Keratinocyte (primary cell): ENCODE results near the gene ABHD15. TPM values are rescaled to one million over a fixed set of nuclear protein-coding genes. Genes with fewer than 3 reads are reported as not detected.

Experiments used
- DNase-seq: peaks from one replicate; pipeline ENCODE4 v3.0.0-alpha.2; 2011; ENCODE audit warnings: low read depth, missing footprints, low spot score
- FAIRE-seq: peaks from 2 replicates; lab custom pipeline; 2011; peaks lifted over from hg19 to GRCh38; lab: Jason Lieb, UNC
- H2AFZ ChIP-seq: 2 replicates; pipeline ENCODE4 v1.6.0; 2012; ENCODE audit warnings: low read length, control low read depth, inconsistent platforms; ENCODE audit not compliant: control insufficient read depth
- H3K27ac ChIP-seq: 2 replicates; pipeline ENCODE4 v1.5.1; 2011; ENCODE audit warnings: low read length; ENCODE audit not compliant: control insufficient read depth, insufficient read depth
- H3K27me3 ChIP-seq: 3 replicates; pipeline ENCODE4 v1.6.0; 2011; ENCODE audit warnings: low read length; ENCODE audit not compliant: control insufficient read depth, insufficient read depth; ENCODE audit errors: extremely low read depth
- H3K36me3 ChIP-seq, 2 experiments: 2 replicates in 1 of 2; 3 replicates in 1 of 2; pipeline ENCODE4 v1.5.1; 2011; ENCODE audit warnings: low read length in 2 of 2, mild to moderate bottlenecking in 1 of 2; ENCODE audit not compliant: control insufficient read depth in 2 of 2, insufficient read depth in 2 of 2; ENCODE audit errors: extremely low read depth in 1 of 2
- H3K4me1 ChIP-seq: 3 replicates; pipeline ENCODE4 v1.5.1; 2011; ENCODE audit warnings: low read length; ENCODE audit not compliant: control insufficient read depth, insufficient read depth; ENCODE audit errors: extremely low read depth
- H3K4me2 ChIP-seq: 3 replicates; pipeline ENCODE4 v1.6.0; 2011; ENCODE audit warnings: low read depth, low read length; ENCODE audit not compliant: control insufficient read depth, insufficient read depth; ENCODE audit errors: extremely low read depth
- H3K4me3 ChIP-seq, 3 experiments: fragments of 200-600 bp in 1 of 3; sonication (generic) in 1 of 3; 2 replicates in 2 of 3; 3 replicates in 1 of 3; pipeline ENCODE4 v1.5.1; 2011 to 2016; ENCODE audit warnings: low read length in 3 of 3, mild to moderate bottlenecking in 3 of 3, control low read depth in 2 of 3, inconsistent platforms in 1 of 3, low read depth in 1 of 3, mixed read lengths in 1 of 3, mixed run types in 1 of 3, moderate library complexity in 1 of 3; ENCODE audit not compliant: control insufficient read depth in 2 of 3, insufficient read depth in 2 of 3; ENCODE audit errors: extremely low read depth in 1 of 3
- H3K79me2 ChIP-seq: 2 replicates; pipeline ENCODE4 v1.6.0; 2012; ENCODE audit warnings: low read length; ENCODE audit not compliant: control insufficient read depth, insufficient read depth
- H3K9ac ChIP-seq: 3 replicates; pipeline ENCODE4 v1.6.0; 2011; ENCODE audit warnings: low read length; ENCODE audit not compliant: control insufficient read depth, insufficient read depth; ENCODE audit errors: extremely low read depth
- H3K9me1 ChIP-seq: 3 replicates; pipeline ENCODE4 v1.6.0; 2011; ENCODE audit warnings: low read length; ENCODE audit not compliant: control insufficient read depth, insufficient read depth; ENCODE audit errors: extremely low read depth
- H3K9me3 ChIP-seq: 2 replicates; pipeline ENCODE4 v1.5.1; 2012; ENCODE audit warnings: low read depth, low read length; ENCODE audit not compliant: control insufficient read depth
- H4K20me1 ChIP-seq: 3 replicates; pipeline ENCODE4 v1.6.0; 2011; ENCODE audit warnings: low read length; ENCODE audit not compliant: control insufficient read depth, insufficient read depth; ENCODE audit errors: extremely low read depth
- CTCF ChIP-seq, 3 experiments: IDR thresholded peaks in 1 of 3; conservative IDR thresholded peaks in 1 of 3; optimal IDR thresholded peaks in 1 of 3; 2 replicates in 2 of 3; 3 replicates in 1 of 3; pipeline versions ENCODE3 to v1.5.1; 2011; ENCODE audit warnings: low read length in 3 of 3, mild to moderate bottlenecking in 3 of 3, moderate library complexity in 2 of 3, control low read depth in 1 of 3, inconsistent platforms in 1 of 3; ENCODE audit not compliant: insufficient read depth in 2 of 3; ENCODE audit errors: extremely low read depth in 1 of 3
- EZH2 ChIP-seq: IDR thresholded peaks from one replicate; pipeline ENCODE4 v1.6.1; 2012; ENCODE audit warnings: inconsistent platforms, mild to moderate bottlenecking, low read length, moderate library complexity
- dilution Hi-C: fragments of 300-500 bp; cut with MboI; formaldehyde crosslinking; loops from one replicate; pipeline ENCODE4 v1.7.0; 2020; ENCODE audit warnings: low sequenced_read_pairs; ENCODE audit not compliant: extremely low pct_ligation_motif_present
- polyA plus RNA-seq, 5 experiments: library from polyadenylated mRNA; depleted of rRNA in 3 of 5; stranded (reverse) in 3 of 5; stranded (forward) in 1 of 5; unstranded in 1 of 5; fragments of >200 nt; gene quantifications; 1 replicate in 1 of 5; 2 replicates in 3 of 5; 3 replicates in 1 of 5; pipeline versions ENCODE4 v1.2.1 to v1.2.3, GENCODE V29; 2011 to 2012; ENCODE audit warnings: missing spikeins in 2 of 5, low read depth in 1 of 5, low replicate concordance in 1 of 5

ABHD15 gene
- polyA plus RNA-seq, 1 donor (not counting 4 experiments of a cell fraction or from before 2014, with no cell fraction given): 6.2 TPM

- Histone ChIP-seq H3K27ac (no peak overlapping the region), H4K20me1 (peaks cover 9% of the 10 kb centered on the region), H3K79me2 (peaks cover 5% of the 10 kb centered on the region), H3K9me1 (no peaks in the 10 kb centered on the region), H2AFZ (no peak overlapping the region), H3K4me3 (no peak overlapping the region), H3K4me2 (no peak overlapping the region), H3K9ac (no peak overlapping the region), H3K27me3 (no peaks in the 10 kb centered on the region), H3K4me1 (peaks cover 8% of the 10 kb centered on the region), H3K9me3 (no peaks in the 10 kb centered on the region), H3K36me3 (peaks cover 35 to 52% of the 10 kb centered on the region in 2 experiments)
- TF ChIP-seq CTCF (optimal IDR thresholded peaks at IDR 0.05 in 1 of 3, IDR thresholded peaks at IDR 0.05 in 1 of 3, conservative IDR thresholded peaks at IDR 0.05 in 1 of 3; ENCODE audit: extremely low read depth in 1 of 3, insufficient read depth in 2 of 3, low read length in 3 of 3): no peak
- no peak for TF ChIP-seq EZH2
- dilution Hi-C loops: no loop called here
- DNase-seq (no peak), FAIRE-seq (no peak)
Measured at GRCh38 chr17:29576214-29577000, 9.6 kb upstream of the ABHD15 start.

GRCh38 chr17:29575511-29576213 is 8.8 kb upstream of the ABHD15 start:
- H3K4me3 ChIP-seq: no peak overlapping the region
- no peak overlapping the region for H2AFZ ChIP-seq
- H3K36me3 ChIP-seq: peaks cover 35 to 50% of the 10 kb centered on the region in 2 experiments
- dilution Hi-C loops: no loop called here
- FAIRE-seq (no peak), DNase-seq (no peak)
- H3K79me2 ChIP-seq: peaks cover 5% of the 10 kb centered on the region
- TF ChIP-seq CTCF (optimal IDR thresholded peaks at IDR 0.05 in 1 of 3, IDR thresholded peaks at IDR 0.05 in 1 of 3, conservative IDR thresholded peaks at IDR 0.05 in 1 of 3; ENCODE audit: extremely low read depth in 1 of 3, insufficient read depth in 2 of 3, low read length in 3 of 3) (no peak), EZH2 (no peak)
- H4K20me1 ChIP-seq: peaks cover 9% of the 10 kb centered on the region
- no peak overlapping the region for H3K27ac ChIP-seq
- no peak overlapping the region for H3K9ac ChIP-seq
- no peaks in the 10 kb centered on the region for H3K9me3 ChIP-seq
- no peaks in the 10 kb centered on the region for H3K27me3 ChIP-seq
- no peaks in the 10 kb centered on the region for H3K9me1 ChIP-seq
- peaks cover 6% of the 10 kb centered on the region for H3K4me1 ChIP-seq
- H3K4me2 ChIP-seq: no peak overlapping the region
